ENCODE data around the gene TLN1. TPM values are rescaled to one million over a fixed set of nuclear protein-coding genes. Genes with fewer than 3 reads are reported as not detected.

Gene TLN1
- total and polyA plus RNA-seq, 3 experiments from 2014 or later = 161 to 249 (median 248) TPM

DNA sequence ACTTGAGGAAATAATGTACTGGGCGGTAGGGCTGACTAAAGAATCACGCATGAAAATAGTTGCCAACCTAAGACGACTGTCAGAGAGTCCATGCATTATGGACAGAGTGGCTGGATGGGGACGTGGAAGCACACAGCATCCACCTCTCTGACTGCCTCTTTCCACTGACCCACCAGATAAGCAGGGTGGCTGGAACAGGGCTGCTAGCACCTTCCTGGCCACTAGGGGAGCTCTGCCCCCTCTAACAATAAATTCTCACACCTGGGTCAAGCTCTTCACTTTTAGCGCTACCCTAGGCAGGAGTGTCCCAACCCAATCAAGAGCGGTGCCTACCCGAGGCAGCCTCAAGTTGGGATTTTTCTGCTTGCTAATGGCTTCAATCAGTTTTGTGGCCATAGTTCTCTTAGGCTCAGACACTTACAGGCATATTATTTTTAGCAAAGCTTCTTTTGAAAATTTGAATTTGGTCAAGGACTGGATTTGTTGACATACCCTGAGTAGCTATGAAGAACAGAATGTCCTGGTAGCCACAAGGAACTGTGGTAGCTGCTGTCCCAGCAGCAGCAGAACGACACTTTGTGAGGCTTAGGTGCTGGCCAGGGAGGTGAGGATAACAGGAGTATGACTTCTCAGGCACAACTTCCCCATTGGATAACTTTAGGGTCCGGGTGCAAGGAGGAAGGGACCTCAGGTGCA, 35.3 kb downstream of the TLN1 start:
- no peak overlapping the region for H3K4me3 ChIP-seq (ENCODE audit: low read length)
- H3K9me3 ChIP-seq (ENCODE audit: low read length) = no peaks in the 10 kb centered on the region
- no peaks in the 10 kb centered on the region for H3K27me3 Mint-ChIP-seq
- H3K9me3 Mint-ChIP-seq = no peaks in the 10 kb centered on the region
- peaks cover 0 to 7% (median 0%) of the 10 kb centered on the region in 3 donors for H3K36me3 Mint-ChIP-seq
- no peaks in the 10 kb centered on the region for H3K27me3 ChIP-seq (ENCODE audit: insufficient read depth, low read length, poor library complexity, severe bottlenecking)
- ChIA-PET POLR2A (interaction anchor here (0.6 to 1.6 kb wide), 7 partner anchors 29 to 1373 kb away, joined by 3 to 11 read pairs (median 4); partner anchors contain the start of genes CCDC107 and RMRP), CTCF (interaction anchor here (0.6 to 8.6 kb wide), 34 partner anchors 9 to 143 kb away, joined by 3 to 87 read pairs (median 8); partner anchors contain the start of genes ARHGEF39, CCDC107, CD72 and CREB3)
- H3K4me1 ChIP-seq (ENCODE audit: insufficient read depth, low read length) = no peaks in the 10 kb centered on the region
- DNase-seq = peak; percentile 36 to 71 (median 56)
- peak overlapping the region; percentile 47 to 94 (median 82) for H3K27ac Mint-ChIP-seq
- peak overlapping the region in 2 of 7 donors; percentile 17 to 48 for H3K4me3 Mint-ChIP-seq
- H3K4me1 Mint-ChIP-seq = peaks cover 7 to 14% (median 13%) of the 10 kb centered on the region in 3 donors
- H3K27ac ChIP-seq (ENCODE audit: low read depth, low read length) = no peak overlapping the region
- H3K36me3 ChIP-seq (ENCODE audit: insufficient read depth, low read length) = peaks cover 48% of the 10 kb centered on the region

DNA sequence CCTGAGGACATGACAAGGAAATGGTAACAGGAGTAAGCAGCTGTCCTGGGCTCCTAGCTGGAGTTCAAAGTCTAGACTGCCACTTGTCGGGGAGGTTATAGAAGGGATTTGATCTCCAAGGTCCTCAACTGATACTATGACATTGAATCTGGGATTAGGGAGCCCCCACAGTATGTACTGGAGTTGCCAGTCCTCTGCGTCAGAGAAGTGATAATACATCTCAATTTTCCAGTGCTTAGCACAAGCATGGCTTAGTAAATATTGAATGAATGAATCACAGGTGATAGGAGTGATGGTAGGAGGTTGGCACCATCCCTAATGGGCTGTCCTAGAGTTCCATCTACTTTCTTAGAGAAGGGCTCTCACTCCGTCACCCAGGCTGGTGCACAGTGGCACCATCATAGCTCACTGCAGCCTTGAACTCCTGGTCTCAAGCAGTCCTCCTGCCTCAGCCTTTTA, 36.0 kb downstream of the TLN1 start:
- Histone ChIP-seq H3K36me3 (ENCODE audit: insufficient read depth, low read length) (peaks cover 41% of the 10 kb centered on the region), H3K4me3 (ENCODE audit: low read length) (no peak overlapping the region), H3K27ac (ENCODE audit: low read depth, low read length) (no peak overlapping the region), H3K4me1 (ENCODE audit: insufficient read depth, low read length) (peaks cover 6% of the 10 kb centered on the region), H3K9me3 (ENCODE audit: low read length) (no peaks in the 10 kb centered on the region), H3K27me3 (ENCODE audit: insufficient read depth, low read length, poor library complexity, severe bottlenecking) (no peaks in the 10 kb centered on the region)
- Mint-ChIP-seq H3K4me1 (peaks cover 14 to 20% (median 19%) of the 10 kb centered on the region in 3 donors), H3K9me3 (no peaks in the 10 kb centered on the region), H3K4me3 (peak overlapping the region in 1 of 7 donors; percentile 17), H3K36me3 (peaks cover 0 to 7% (median 0%) of the 10 kb centered on the region in 3 donors), H3K27me3 (no peaks in the 10 kb centered on the region), H3K27ac (peak overlapping the region in 6 of 8 donors; percentile 74 to 94 (median 82))
- ChIA-PET CTCF (interaction anchor here (0.9 to 8.6 kb wide), 30 partner anchors 8 to 142 kb away, joined by 3 to 87 read pairs (median 11); partner anchors contain the start of genes ARHGEF39, CCDC107, CD72 and CREB3), POLR2A (interaction anchor here (0.8 to 1.6 kb wide), 6 partner anchors 29 to 187 kb away, joined by 3 to 11 read pairs (median 4); partner anchors contain the start of genes CCDC107 and RMRP)
- no peak for DNase-seq

DNA sequence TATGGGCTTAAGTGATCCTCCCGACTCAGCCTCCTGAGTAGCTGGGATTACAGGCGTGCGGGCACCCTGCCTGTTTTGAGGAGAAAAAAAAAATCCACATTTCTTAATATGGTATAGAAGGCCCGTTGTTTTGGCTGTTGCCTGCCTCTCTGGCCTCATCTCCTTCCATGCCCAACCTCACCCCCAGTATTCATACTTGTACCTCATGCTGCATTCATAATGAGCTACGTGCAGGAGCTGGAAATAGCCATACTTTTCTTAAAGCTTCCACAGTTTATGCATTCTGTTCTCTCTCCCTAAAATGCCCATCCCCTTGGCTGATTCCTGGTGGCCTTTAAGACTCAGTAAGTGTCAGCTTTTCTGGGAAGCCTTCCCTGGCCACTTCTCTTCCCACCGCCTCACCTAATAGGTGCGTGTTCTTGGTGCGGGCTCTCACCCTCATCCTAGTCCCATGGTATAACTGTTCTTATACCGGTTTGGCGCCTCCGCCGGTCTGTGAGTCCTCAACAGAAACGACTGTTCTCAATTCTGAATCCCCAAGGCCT, 40.2 kb downstream of the TLN1 start:
- Mint-ChIP-seq H3K9me3 (no peaks in the 10 kb centered on the region), H3K4me3 (peak overlapping the region; percentile 83 to 99 (median 89)), H3K36me3 (peaks cover 0 to 4% (median 0%) of the 10 kb centered on the region in 3 donors), H3K4me1 (peaks cover 17 to 35% (median 23%) of the 10 kb centered on the region in 3 donors), H3K27me3 (no peaks in the 10 kb centered on the region), H3K27ac (peak overlapping the region; percentile 15 to 93 (median 77))
- Histone ChIP-seq H3K4me3 (ENCODE audit: low read length) (no peak overlapping the region), H3K36me3 (ENCODE audit: insufficient read depth, low read length) (peaks cover 2% of the 10 kb centered on the region), H3K9me3 (ENCODE audit: low read length) (no peaks in the 10 kb centered on the region), H3K4me1 (ENCODE audit: insufficient read depth, low read length) (peaks cover 6% of the 10 kb centered on the region), H3K27ac (ENCODE audit: low read depth, low read length) (peak overlapping the region; percentile 51), H3K27me3 (ENCODE audit: insufficient read depth, low read length, poor library complexity, severe bottlenecking) (no peaks in the 10 kb centered on the region)
- DNase-seq = no peak
- CTCF ChIA-PET = interaction anchor here (1.0 to 8.6 kb wide), 10 partner anchors 22 to 82 kb away, joined by 3 to 87 read pairs (median 4); partner anchors contain the start of genes ARHGEF39, CCDC107, CREB3 and RMRP
- POLR2A ChIA-PET = interaction anchor here (0.6 to 1.4 kb wide), 3 partner anchors 27 to 98 kb away, joined by 3 to 6 read pairs (median 4); no protein-coding TSS in a partner anchor

DNA sequence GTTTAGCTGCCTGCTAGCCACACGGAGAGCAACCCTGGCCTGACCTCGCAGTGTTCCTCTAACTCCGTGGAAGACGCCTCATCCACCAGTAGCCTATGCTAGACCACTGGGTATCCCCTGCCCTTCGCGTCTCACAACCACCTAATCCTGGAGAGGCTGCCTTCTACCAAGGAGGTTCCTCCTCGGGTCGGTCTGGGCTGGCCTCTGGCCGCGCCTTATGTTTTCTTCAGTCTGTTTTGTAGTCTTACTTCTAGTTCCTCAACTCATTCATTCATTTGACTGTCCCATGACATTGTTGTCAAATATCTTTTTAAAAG, 40.7 kb downstream of the TLN1 start:
- peaks cover 6% of the 10 kb centered on the region for H3K4me1 ChIP-seq (ENCODE audit: insufficient read depth, low read length)
- H3K9me3 ChIP-seq (ENCODE audit: low read length) = no peaks in the 10 kb centered on the region
- H3K36me3 ChIP-seq (ENCODE audit: insufficient read depth, low read length) = no peaks in the 10 kb centered on the region
- Mint-ChIP-seq H3K36me3 (no peaks in the 10 kb centered on the region), H3K27ac (peak overlapping the region; percentile 15 to 93 (median 83)), H3K9me3 (no peaks in the 10 kb centered on the region), H3K4me3 (peak overlapping the region; percentile 83 to 99 (median 89)), H3K27me3 (no peaks in the 10 kb centered on the region), H3K4me1 (peaks cover 11 to 30% (median 18%) of the 10 kb centered on the region in 3 donors)
- H3K27me3 ChIP-seq (ENCODE audit: insufficient read depth, low read length, poor library complexity, severe bottlenecking) = no peaks in the 10 kb centered on the region
- CTCF ChIA-PET = interaction anchor here (1.0 to 8.6 kb wide), 11 partner anchors 21 to 86 kb away, joined by 3 to 87 read pairs (median 3); partner anchors contain the start of genes ARHGEF39, CCDC107, CREB3 and RMRP
- no peak for DNase-seq
- POLR2A ChIA-PET = interaction anchor here (0.6 to 1.2 kb wide), 2 partner anchors 74 to 98 kb away, joined by 3 to 4 read pairs; partner anchors contain the start of gene CD72
- H3K27ac ChIP-seq (ENCODE audit: low read depth, low read length) = peak overlapping the region; percentile 51
- H3K4me3 ChIP-seq (ENCODE audit: low read length) = peak overlapping the region; percentile 67

DNA sequence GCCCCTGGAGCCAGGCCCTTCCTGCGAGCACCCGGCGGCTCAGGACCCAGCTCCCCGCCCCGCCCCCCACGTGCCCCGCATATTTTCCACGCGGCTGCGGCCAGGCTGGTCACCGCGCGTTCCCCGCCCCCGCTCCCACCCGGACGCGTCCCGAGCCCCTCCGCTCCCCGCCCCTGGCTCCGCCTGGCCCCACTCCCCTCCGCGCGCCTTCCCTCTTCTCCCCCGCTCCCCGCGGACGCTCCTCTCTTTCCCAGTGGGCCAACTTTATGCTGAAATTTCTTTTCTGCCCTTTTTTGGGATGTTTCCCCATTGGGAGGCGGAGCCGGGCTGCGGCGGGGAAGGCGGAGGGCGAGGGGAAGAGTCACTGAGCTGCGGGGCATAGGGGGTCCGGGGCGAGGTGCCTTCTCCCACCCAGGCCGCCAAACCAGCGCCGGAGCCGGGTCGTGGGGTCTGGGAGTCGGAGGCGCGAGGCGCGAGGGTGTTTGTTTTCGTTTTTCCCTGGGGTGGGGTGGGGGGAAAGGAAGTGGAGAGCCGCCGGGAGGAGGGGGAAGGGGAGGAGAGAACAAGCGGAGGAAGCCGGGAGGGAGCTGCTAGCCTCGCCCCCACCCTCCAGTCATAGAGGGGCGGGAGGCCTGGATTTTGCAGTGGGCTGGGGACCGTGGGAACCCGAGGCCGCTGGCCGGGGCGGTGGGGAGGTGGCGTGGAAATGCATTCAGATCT, 41.2 kb downstream of the TLN1 start:
- no peaks in the 10 kb centered on the region for H3K27me3 ChIP-seq (ENCODE audit: insufficient read depth, low read length, poor library complexity, severe bottlenecking)
- CTCF ChIA-PET = interaction anchor here (1.1 to 8.6 kb wide), 9 partner anchors 21 to 86 kb away, joined by 3 to 87 read pairs (median 3); partner anchors contain the start of genes CCDC107, CREB3, RMRP and TESK1
- H3K4me1 Mint-ChIP-seq = peaks cover 10 to 28% (median 18%) of the 10 kb centered on the region in 3 donors
- peak; percentile 16 to 55 (median 23) for DNase-seq
- H3K4me3 Mint-ChIP-seq = peak overlapping the region; percentile 83 to 99 (median 89)
- H3K36me3 Mint-ChIP-seq = no peaks in the 10 kb centered on the region
- peak overlapping the region; percentile 67 for H3K4me3 ChIP-seq (ENCODE audit: low read length)
- H3K4me1 ChIP-seq (ENCODE audit: insufficient read depth, low read length) = peaks cover 6% of the 10 kb centered on the region
- H3K27me3 Mint-ChIP-seq = no peaks in the 10 kb centered on the region
- peak overlapping the region; percentile 51 for H3K27ac ChIP-seq (ENCODE audit: low read depth, low read length)
- no peaks in the 10 kb centered on the region for H3K36me3 ChIP-seq (ENCODE audit: insufficient read depth, low read length)
- H3K27ac Mint-ChIP-seq = peak overlapping the region; percentile 15 to 93 (median 83)
- POLR2A ChIA-PET = interaction anchor here (0.6 to 1.3 kb wide), 5 partner anchors 31 to 97 kb away, joined by 3 to 6 read pairs (median 4); partner anchors contain the start of genes CCDC107, CD72 and RMRP
- H3K9me3 Mint-ChIP-seq = no peaks in the 10 kb centered on the region
- H3K9me3 ChIP-seq (ENCODE audit: low read length) = no peaks in the 10 kb centered on the region

DNA sequence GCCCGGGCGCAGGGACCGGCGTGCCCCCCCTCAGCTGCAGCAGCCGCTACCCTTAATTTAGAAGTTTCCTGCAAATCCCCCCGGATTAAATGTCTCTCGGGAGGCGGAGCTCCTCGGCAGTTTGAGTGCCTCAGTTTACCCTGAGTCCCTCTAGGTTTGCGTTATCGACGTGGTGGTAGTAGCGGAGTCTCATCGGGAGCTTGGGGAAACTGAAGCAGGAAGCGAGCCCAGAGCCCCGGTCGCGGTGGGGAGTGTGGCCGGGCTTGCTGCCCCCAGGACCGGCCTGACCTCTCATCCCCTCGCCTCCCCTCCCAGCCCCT, 41.7 kb downstream of the TLN1 start:
- Mint-ChIP-seq H3K4me3 (peak overlapping the region; percentile 73 to 97 (median 88)), H3K9me3 (no peaks in the 10 kb centered on the region), H3K4me1 (peaks cover 10 to 28% (median 18%) of the 10 kb centered on the region in 3 donors), H3K27ac (peak overlapping the region in 3 of 8 donors; percentile 66 to 94 (median 79)), H3K27me3 (no peaks in the 10 kb centered on the region), H3K36me3 (no peaks in the 10 kb centered on the region)
- Histone ChIP-seq H3K27me3 (ENCODE audit: insufficient read depth, low read length, poor library complexity, severe bottlenecking) (no peaks in the 10 kb centered on the region), H3K9me3 (ENCODE audit: low read length) (no peaks in the 10 kb centered on the region), H3K4me3 (ENCODE audit: low read length) (peak overlapping the region; percentile 28), H3K36me3 (ENCODE audit: insufficient read depth, low read length) (no peaks in the 10 kb centered on the region), H3K4me1 (ENCODE audit: insufficient read depth, low read length) (peaks cover 6% of the 10 kb centered on the region), H3K27ac (ENCODE audit: low read depth, low read length) (no peak overlapping the region)
- DNase-seq = no peak
- CTCF ChIA-PET = interaction anchor here (1.5 to 2.6 kb wide), 3 partner anchors 33 to 85 kb away, joined by 3 to 12 read pairs (median 3); partner anchors contain the start of genes CCDC107, RMRP and TESK1
- POLR2A ChIA-PET = interaction anchor here (0.7 to 1.3 kb wide), 4 partner anchors 31 to 73 kb away, joined by 3 to 6 read pairs (median 4); partner anchors contain the start of genes CCDC107, CD72 and RMRP
